ENCODE results near the gene HAP1.

HAP1 gene

GRCh38 chr17:41763327-41763726 is 28.9 kb upstream of the HAP1 start:
- no peak for DNase-seq (ENCODE audit: low spot score)

GRCh38 chr17:41762841-41763240 is 28.4 kb upstream of the HAP1 start:
- DNase-seq (ENCODE audit: low spot score): no peak

GRCh38 chr17:41762391-41762790 is 27.9 kb upstream of the HAP1 start:
- no peak for DNase-seq (ENCODE audit: low spot score)

- no peak for DNase-seq (ENCODE audit: low spot score)
These were observed 26.4 kb upstream of the HAP1 start for GRCh38 chr17:41760878-41761277.

- no peak for DNase-seq (ENCODE audit: low spot score)
These were observed 24.2 kb upstream of the HAP1 start for GRCh38 chr17:41758601-41759000.

- no peak for DNase-seq (ENCODE audit: low spot score)
These were observed 19.6 kb upstream of the HAP1 start for GRCh38 chr17:41754066-41754465.

GRCh38 chr17:41751288-41751687 is 16.8 kb upstream of the HAP1 start:
- no peak for DNase-seq (ENCODE audit: low spot score)

- DNase-seq (ENCODE audit: low spot score): no peak
These were observed 16.4 kb upstream of the HAP1 start for GRCh38 chr17:41750862-41751261.

- DNase-seq (ENCODE audit: low spot score): no peak
These were observed 13.8 kb upstream of the HAP1 start for GRCh38 chr17:41748275-41748674.

GRCh38 chr17:41741709-41742108 is 7.3 kb upstream of the HAP1 start:
- no peak for DNase-seq (ENCODE audit: low spot score)

GRCh38 chr17:41740506-41740905 is 6.1 kb upstream of the HAP1 start:
- DNase-seq (ENCODE audit: low spot score): no peak

GRCh38 chr17:41739661-41740352 is 5.4 kb upstream of the HAP1 start:
- peak; percentile 52 for DNase-seq (ENCODE audit: low spot score)

- no peak for DNase-seq (ENCODE audit: low spot score)
These were observed 4.3 kb upstream of the HAP1 start for GRCh38 chr17:41738801-41739112.

- DNase-seq (ENCODE audit: low spot score): peak; percentile 93
These were observed 3.8 kb upstream of the HAP1 start for GRCh38 chr17:41738077-41738800.

GRCh38 chr17:41737680-41738023 is 3.2 kb upstream of the HAP1 start:
- DNase-seq (ENCODE audit: low spot score): no peak

- no peak for DNase-seq (ENCODE audit: low spot score)
These were observed 2.7 kb upstream of the HAP1 start for GRCh38 chr17:41736983-41737679.

GRCh38 chr17:41735744-41736143 is 1.3 kb upstream of the HAP1 start:
- DNase-seq (ENCODE audit: low spot score): no peak

GRCh38 chr17:41734949-41735313 is 488 bp upstream of the HAP1 start:
- DNase-seq (ENCODE audit: low spot score): no peak

GRCh38 chr17:41733348-41734138 is 900 bp downstream of the HAP1 start:
- no peak for DNase-seq (ENCODE audit: low spot score)

GRCh38 chr17:41731836-41732235 is 2.6 kb downstream of the HAP1 start:
- DNase-seq (ENCODE audit: low spot score): no peak

- DNase-seq (ENCODE audit: low spot score): no peak
These were observed 4.0 kb downstream of the HAP1 start for GRCh38 chr17:41730479-41730878.

GRCh38 chr17:41728056-41728455 is 6.4 kb downstream of the HAP1 start:
- no peak for DNase-seq (ENCODE audit: low spot score)

- no peak for DNase-seq (ENCODE audit: low spot score)
These were observed 9.3 kb downstream of the HAP1 start for GRCh38 chr17:41725134-41725533.
